ENCODE results near the gene CADM4.

- TF ChIP-seq SP1 (IDR thresholded peaks at IDR 0.05) = no peak
- TF ChIP-seq TAF1 (conservative IDR thresholded peaks at IDR 0.05) = no peak
- TF ChIP-seq CTCF (IDR thresholded peaks at IDR 0.05; ENCODE audit: low read depth, low read length, missing input control) = no peak
- TF ChIP-seq YY1 (IDR thresholded peaks at IDR 0.05) = no peak
- TF ChIP-seq JUND (IDR thresholded peaks at IDR 0.05) = no peak
- no peak for TF ChIP-seq MAX (IDR thresholded peaks at IDR 0.05)
- no peak for TF ChIP-seq REST (IDR thresholded peaks at IDR 0.05)
- TF ChIP-seq FOXA1 (IDR thresholded peaks at IDR 0.05) = no peak
- no peak for TF ChIP-seq RAD21 (IDR thresholded peaks at IDR 0.05)
- no peak for TF ChIP-seq RXRA (IDR thresholded peaks at IDR 0.05)
- TF ChIP-seq FOXA2 (IDR thresholded peaks at IDR 0.05) = no peak
Observed at GRCh38 chr19:43660301-43660970, 20.8 kb upstream of the CADM4 start.

All from liver (tissue), 3 donors.